ENCODE measurements around the gene SLC28A1. TPM values are rescaled to one million over a fixed set of nuclear protein-coding genes. Genes with fewer than 3 reads are reported as not detected.

The SLC28A1 gene
- total RNA-seq, 1 experiment from 2014 or later: not detected

- TF ChIP-seq, protein P1, sequence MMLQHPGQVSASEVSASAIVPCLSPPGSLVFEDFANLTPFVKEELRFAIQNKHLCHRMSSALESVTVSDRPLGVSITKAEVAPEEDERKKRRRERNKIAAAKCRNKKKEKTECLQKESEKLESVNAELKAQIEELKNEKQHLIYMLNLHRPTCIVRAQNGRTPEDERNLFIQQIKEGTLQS (IDR thresholded peaks at IDR 0.05): no peak
- TF ChIP-seq EZH2phosphoT487 (IDR thresholded peaks at IDR 0.05; ENCODE audit: borderline replicate concordance) (no peak), JUND (IDR thresholded peaks at IDR 0.05) (peak; percentile 87), SIN3A (IDR thresholded peaks at IDR 0.05; ENCODE audit: low read depth) (no peak)
Measured at GRCh38 chr15:84992157-84992944, 107.9 kb downstream of the SLC28A1 start (continued).

Other genes with a start within 250 kb of the SLC28A1 start
- 35.6 TPM for gene WDR73, start 230.4 kb upstream of the SLC28A1 start, total RNA-seq (2021; ENCODE audit: unreplicated experiment)
- gene NMB, start 226.5 kb upstream of the SLC28A1 start, total RNA-seq (2021; ENCODE audit: unreplicated experiment): 9.8 TPM
- 175 TPM for gene SEC11A, start 168.5 kb upstream of the SLC28A1 start, total RNA-seq (2021; ENCODE audit: unreplicated experiment)
- 26.4 TPM for gene ZNF592, start 136.1 kb upstream of the SLC28A1 start, total RNA-seq (2021; ENCODE audit: unreplicated experiment)
- 2.0 TPM for gene ALPK3, start 67.3 kb upstream of the SLC28A1 start, total RNA-seq (2021; ENCODE audit: unreplicated experiment)
- 37.8 TPM for gene PDE8A, start 97.2 kb downstream of the SLC28A1 start, total RNA-seq (2021; ENCODE audit: unreplicated experiment)